Activated CD4-positive, alpha-beta T cell treated with anti-CD3 and anti-CD28 coated beads for 24 hours (primary cell): ENCODE results near the gene FGF22.
"Not testable (repeated sequence)": the region's sequence is repeated elsewhere in the genome, so short reads cannot be mapped to it uniquely, and the experiment has no call there.

Experiments
- DNase-seq, 2 donors: peaks; one replicate each; pipeline ENCODE4 v3.0.0-alpha.2; 2020; ENCODE audit warnings: low read depth in 2 of 2

The FGF22 gene

DNA sequence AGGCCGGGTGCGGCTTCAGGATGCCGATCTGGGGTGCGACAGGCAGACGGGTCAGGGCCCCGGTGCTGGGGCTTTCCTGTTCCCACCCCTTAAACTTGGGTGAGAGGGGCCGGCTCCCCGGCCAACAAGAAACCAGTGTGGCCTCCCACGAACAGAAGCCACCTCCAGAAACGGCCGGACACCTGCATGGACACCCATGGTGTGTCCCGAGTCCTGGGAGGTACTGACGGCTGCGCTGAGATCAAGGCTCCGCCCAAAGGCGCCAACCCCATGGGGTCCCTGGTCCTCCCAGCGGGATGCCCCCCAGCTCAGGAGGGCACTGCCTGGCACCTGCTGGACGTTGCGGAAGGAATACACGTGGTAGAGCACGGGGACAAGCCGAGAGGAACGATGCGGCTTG lies 17.9 kb upstream of the FGF22 start:
- no peak for DNase-seq

DNA sequence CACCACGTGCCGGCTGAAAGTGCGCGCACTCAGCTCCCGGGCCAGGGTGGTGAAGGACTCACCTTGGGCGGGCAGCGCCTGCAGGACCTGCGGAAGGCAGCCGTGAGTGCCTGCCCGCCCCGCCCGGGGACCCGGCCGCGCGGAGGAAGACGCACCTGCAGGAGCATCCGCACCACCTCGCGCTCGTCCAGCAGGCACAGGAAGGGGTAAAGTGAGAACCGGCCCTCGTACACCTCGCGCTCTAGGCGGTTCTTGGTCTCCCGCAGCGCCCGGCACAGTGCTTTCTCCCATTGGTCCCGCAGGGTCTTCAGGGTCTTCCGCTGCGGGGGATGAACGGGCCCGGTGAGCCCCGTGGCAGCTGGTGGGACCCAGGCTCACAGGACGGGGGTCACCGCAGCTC lies 17.0 kb upstream of the FGF22 start:
- no peak for DNase-seq

DNA sequence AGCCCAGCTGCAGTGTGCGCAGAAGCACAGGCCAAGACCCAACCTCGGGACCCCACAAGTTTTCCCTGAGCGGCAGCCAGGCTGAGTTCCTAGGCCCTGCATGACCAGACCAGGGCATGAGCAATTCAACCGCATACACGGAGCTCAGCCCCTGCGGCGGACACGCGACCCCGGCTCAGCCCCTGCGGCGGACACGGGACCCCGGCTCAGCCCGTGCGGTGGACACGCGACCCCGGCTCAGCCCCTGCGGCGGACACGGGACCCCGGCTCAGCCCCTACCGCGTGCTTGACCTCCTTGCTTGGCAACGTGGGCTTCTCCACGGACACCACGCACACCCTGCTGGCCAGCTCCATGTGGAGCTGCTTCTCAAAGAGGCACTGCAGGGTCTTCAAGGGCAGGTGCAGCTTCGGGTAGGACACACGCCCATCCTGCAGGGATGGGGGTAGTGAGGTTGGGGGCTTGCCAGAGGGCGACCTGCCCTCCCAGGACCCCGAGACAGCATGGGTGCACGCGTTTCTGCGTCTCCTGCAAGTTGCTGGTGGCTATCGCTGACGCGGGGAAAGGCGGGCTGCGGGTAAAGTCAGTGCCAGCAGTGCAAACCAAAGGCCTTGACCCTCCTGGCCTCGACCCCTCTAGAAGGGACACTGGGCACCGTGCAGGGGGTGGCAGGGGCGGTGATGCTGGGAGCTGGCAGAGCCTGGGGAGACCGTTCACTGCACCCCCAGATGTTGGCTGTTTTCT lies 16.3 kb upstream of the FGF22 start:
- no peak for DNase-seq

DNA sequence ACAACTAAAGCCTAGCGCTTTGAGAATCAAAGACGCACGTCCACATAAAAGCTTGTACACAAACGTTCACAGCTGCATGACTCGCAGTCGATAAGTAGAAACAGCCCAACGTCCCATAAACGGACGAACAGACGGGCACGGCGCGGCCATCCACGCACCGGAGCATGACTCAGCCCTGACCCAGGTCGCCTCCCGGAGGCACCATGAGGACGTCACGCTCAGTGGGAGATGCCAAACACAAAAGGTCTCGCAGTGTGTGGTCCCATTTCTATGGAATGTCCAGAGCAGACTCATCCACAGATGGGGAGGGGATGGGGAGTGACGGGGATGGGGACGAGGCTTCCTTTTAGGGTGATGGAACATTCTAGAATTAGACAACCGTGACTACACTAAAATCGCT lies 15.7 kb upstream of the FGF22 start:
- DNase-seq: no peak

DNA sequence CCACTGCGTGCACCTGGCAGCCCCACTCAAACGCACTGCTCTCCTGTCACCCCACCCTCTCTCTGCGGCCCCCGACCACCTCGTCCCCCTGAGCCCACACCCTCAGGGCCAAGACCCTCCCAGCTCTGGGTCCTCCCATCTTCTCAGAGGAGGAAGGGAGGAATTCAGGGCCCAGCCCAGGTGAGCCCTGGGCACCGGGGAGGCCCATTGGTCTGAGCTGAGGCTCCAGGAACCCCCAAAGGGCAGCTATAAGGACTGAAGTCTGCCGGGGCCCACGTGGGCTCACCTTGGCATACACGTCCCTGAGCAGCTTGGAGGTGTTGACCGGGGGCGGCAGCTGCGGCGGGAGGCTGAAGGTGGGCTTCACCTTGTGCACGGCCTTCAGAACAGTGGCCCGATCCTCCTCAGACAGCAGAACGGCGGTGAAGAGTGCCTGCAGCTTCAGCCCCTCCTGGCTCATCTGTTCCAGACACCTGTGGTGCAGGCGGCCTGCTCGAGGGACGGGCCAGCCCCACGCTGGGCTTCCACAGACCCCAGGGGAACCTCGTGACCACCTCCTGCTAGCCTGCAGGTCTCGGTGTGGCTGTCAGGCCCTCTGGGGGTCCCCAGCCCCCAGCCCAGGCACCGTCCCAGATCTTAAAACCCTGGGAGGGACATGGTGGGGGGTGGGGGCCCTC lies 15.1 kb upstream of the FGF22 start:
- no peak for DNase-seq

DNA sequence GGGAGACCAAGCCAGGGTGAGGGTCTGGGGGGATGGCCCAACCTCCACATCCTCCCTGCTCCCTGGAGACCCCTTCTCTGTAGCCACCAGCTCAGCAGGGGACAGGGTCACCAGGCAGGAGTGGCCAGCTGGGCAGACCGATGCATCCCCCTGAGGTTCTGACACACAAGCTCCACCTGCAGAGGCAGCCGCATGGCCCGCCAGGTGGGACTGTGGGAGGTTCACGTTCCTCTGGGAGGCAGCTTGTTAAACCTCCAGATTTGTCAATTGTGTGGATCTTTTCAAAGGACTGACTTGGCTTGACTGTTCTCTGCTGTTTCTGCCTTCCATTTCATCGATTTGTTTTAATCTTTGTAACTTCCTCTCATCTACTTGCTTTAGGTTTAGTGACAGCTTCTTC lies 14.4 kb upstream of the FGF22 start:
- no peak for DNase-seq

DNA sequence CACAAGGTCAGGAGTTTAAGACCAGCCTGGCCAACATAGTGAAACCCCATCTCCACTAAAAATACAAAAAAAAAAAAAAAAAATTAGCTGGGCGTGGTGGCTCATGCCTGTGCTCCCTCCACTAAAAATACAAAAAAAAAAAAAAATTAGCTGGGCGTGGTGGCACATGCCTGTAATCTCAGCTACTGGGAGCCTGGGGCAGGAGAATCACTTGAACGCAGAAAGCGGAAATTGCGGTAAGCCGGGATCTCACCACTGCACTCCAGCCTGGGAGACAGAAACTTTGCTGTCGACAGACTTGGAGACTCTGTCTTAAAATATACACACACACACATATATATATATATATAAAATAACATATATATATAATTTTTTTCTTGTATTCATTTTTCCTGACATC lies 13.1 kb upstream of the FGF22 start:
- not testable (repeated sequence) for DNase-seq

DNA sequence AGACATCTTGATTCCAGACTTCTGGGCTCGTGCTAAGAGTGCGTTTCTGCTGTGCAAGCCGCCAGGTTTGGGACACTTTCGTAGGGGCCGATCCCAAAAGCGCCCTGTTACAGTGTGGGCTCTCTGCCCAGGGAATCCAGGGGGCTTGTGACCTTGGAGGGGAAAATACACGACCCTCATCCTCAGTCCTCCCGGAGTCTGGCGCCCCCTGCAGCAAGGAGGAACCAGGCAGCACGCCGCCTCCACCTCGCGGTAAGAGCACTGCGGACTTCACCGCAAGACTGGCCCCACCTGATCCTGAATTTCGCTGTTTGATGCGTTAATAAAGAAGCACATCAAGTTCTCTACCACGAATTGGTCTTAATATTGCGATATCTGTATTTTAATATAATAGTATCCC lies 11.5 kb upstream of the FGF22 start:
- no peak for DNase-seq

DNA sequence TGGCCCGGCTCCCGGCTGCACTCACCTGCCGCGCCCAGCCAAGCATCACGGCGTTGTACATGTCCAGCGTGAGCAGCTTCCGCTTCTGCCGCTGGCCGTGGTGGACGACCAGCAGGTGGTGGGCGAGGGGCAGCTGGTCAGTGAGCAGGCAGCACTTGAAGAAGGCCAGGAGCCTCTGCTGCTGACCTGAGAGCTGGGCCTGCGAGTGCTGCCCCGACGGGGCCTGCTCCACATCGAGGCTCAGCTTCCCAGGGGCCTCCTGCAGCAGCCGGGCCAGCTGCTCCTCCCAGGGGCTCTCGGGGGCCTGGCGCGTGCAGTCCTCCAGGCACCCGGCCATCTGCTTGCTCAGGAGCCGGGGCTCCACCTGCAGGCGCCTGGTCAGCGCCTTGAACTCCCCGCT lies 10.2 kb upstream of the FGF22 start:
- DNase-seq: not testable (repeated sequence)

DNA sequence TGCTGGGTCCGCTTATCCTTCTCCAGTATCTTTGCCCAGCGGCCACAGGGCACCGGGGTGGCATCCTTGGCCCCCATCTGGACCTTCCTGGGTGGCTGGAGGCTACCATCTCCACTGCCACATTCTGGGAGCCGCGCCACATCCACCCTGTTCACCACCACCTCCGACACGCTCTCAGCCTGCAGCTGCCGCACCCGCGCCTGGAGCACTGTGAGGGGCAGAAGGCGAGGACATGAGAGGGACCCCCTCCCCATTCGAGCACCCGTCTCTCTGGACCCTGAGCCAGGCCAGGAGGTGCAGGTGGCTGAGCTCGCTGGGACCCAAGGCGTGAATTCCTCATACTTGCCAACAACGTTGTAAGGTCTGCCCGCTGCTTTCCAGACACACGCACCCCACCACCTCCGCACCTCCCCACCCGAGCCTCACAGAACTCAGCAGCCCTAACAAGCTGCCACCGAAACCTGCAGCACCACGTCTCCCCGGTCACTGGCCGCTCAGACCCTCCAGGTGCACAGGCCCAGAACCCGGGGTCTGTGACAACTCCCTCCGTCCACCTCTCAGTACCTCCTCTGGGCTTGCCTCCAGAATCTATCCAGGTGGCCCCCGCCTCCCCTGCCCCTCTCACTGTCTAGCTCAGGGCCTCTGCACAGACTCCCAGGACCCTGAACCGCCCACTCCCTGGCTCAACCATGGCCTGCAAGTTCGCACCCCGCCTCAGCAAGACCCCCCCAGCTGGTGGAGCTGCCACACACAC lies 9.5 kb upstream of the FGF22 start:
- no peak for DNase-seq

DNA sequence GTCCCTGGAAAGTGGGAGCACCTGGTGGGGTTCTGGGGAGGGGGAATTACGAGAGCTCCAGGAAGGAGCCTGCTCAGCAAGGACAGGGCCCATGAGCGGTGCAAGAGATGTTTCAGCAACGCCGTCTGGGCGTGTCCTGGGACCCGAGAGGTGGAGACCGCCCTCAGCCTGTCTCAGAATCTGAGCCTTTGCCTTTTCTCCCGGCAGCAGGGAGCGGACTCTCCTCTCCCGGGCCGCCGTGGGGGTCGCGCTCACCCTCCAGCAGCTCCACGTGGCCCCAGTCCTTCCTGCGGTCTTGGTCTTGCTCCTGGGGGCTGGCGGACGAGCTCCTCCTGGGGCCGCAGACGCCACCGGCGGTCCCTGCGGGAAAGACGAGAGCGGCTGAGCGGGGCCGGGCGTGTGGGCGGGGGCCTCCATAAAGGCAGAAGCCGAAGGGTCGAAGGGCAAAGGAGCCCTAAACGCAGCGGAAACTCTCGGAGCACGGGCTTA lies 7.1 kb upstream of the FGF22 start:
- peak in 1 of 2 donors; percentile 48 for DNase-seq

DNA sequence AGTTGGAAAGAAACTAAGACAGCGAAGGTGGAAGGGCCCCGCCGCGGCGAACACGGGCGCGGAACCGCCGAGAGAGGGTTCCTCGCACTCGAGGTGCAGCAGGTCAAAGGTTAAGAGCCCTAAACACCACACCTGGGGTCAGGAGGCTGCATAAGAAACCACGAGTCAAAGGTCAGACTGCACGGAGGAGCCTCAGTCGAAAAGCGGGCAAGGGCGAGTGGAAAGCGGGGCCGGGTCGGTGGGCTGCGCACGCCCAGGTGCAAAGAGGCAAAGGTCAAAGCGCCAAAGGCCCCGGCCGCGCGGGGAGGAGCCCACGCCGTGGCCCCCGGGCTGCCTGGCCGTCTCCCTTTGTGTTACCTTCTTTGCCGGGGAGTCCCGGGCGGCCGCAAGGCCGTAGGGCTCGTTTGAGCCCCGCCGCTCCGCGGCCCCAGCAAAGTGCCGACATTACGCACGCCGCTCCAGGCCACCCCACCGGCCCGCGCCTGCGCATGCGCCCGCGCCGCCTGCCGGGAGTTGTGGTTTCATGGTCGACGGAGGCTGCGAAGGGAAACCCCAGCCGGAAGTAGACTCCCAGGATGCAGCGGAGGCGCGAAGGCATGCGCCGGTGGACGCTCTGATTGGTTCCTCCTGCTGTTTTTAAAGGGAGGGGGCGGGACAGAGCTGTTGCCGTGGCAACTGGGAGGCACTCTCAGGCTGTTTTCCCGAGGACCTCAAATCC lies 6.5 kb upstream of the FGF22 start, which contains the start of gene POLRMT:
TSS of gene POLRMT (minus strand) at position 470 of the 718 bp plus-strand sequence. CDS start at position 445, 25 bp downstream.
- DNase-seq: peak; percentile 90 to 93

DNA sequence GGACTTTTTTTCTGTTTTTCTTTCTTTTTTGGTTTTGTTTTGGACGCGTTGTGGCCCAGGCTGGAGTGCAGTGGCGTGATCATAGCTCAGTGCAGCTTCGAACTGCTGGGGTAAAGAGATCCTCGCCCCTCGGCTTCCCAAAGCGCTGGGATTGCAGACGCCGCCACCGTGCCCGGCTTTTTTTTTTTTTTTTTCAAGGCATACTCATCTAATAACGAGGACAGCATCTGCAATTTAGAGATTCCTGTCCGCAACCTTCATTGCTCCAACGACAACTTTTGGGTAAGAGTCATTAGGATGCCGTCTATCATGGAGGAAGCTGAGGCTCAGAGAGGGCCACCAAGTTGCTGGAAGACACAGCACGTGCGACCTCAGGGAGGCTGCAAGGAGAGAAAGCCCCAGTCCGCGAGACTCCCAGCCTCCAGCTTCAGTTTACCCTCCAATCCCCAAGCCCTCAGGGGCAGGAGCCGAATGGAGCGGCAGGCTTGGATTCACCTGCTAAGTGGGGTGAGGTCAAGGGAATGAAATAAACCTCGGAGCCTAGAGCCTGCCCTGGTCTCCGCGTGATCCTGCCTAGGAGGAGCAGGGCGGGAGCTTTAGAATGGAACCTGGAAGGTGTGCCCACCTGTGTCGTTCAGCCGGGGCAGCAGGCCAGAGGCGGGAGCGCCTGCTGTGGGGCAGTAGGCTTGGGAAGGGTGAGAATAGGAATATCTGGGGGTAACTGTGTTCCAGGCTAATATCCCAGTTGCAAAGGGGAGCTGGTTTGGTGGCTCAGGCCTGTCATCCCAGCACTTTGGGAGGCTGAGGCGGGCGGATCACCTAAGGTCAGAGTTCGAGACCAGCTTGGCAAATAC lies 5.7 kb upstream of the FGF22 start:
- no peak for DNase-seq

DNA sequence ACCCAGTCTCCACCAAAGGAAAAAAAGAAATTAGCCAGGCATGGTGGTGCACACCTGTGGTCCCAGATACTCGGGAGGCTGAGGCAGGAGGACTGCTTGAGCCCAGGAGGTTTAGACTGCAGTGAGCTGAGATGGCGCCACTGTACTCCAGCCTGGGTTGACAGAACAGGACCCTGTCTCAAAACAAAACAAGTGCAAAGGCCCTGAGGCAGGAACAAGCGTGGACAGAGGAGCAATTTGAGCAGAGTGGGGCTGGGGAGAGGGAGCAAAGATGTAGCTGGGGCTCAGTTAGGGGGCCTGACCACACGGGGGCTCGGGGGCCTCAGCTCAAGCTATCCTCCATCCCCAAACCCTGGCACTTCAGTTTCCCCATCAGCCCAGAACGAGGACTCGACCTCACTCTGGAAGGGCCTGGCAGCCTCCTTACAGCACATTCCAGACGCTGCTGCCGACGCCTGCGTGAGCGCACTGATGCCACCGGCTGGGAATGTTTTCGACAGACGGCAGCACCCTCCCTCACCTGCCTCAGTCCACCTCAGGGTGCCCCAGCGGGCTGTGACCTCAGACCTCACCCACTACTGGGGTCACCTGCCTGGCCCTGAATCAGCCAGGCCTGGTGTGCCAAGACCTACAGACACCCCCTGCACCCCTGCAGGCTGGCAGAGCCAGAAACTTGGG lies 4.6 kb upstream of the FGF22 start:
- no peak for DNase-seq

DNA sequence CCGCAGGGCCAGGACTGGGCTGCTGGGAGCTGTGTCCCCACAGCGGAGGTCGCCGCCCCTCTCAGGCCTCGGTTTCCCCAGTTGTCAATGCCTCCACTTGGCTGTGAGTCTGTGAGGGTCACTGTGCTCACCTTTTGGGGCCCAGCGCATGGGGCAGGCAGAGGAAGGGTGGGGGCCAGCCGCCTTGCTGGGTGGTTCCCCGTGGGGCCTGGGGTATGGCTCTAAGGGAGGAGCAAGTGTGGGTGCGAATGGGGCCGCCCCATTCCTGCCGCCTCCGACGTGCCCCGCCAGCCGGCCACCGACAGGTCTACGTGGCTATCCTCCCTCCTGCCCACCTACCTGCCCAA lies 800 bp upstream of the FGF22 start:
- no peak for DNase-seq

DNA sequence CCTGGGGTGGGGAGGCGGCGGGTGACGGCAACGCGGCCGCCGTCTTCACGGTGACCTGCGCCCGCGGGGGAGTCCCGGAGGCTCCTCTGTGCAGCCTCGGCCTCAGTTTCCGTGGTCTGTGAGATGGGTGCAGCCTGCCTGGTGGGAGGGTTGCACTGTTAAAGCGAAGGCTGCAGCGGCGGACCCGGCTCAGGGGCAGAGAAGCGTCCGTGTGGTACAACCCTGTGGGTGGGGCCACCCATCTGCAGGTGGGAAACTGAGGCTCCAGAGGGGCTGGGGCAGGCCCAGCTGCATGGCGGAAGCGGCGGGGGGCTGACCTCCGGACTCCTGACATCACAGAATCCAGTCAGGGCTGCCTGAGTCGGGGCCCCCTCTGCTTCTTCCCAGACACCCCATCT lies 481 bp downstream of the FGF22 start:
- DNase-seq: no peak

DNA sequence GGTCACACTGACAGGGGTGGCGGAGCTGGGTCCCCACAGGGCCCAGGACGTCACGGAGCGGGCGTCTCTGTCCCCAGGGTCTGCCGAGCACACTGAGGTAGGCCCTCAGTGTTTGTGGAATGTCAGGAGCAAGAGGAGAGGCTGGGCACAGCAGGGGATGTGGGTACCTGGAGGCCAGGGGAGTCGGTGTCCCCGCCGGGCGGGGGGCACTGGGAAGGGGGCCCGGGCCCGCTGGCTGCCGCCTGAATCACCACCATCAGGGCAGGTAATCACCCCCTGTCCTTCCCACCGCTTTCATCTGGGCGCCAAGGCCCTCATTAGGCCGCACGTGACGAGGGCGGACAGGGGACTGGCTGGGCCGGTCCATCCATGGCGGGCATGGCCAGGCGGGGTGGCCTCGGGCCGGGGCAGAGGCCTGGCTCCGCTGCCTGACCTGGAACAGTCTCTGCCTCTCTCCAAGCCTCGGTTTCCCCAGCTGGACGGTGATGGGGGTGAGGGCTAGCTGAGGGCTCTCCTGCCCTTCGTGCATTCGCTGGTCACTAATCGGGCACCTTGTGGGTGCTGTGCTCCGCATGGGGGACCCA lies 1.0 kb downstream of the FGF22 start:
- no peak for DNase-seq

DNA sequence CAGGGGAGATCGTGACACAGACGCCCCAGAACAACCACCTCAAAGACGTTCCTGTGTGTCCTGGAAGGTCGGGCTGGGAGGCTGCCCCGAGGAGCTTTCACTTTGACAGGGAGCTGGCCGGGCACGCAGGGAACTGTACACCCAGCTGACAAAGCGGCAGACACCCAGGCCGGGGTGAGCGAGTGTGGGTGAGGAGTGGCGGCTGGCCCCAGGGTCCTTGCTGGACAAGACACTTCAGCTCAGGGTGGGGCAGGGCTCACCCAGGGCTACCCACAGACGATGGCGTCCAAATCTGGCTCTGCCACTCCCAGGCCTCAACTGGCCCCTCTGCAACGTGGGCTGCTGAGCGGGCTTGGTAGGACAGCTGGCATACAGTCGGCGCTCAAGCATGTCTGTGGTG lies 2.0 kb downstream of the FGF22 start:
- DNase-seq: no peak

DNA sequence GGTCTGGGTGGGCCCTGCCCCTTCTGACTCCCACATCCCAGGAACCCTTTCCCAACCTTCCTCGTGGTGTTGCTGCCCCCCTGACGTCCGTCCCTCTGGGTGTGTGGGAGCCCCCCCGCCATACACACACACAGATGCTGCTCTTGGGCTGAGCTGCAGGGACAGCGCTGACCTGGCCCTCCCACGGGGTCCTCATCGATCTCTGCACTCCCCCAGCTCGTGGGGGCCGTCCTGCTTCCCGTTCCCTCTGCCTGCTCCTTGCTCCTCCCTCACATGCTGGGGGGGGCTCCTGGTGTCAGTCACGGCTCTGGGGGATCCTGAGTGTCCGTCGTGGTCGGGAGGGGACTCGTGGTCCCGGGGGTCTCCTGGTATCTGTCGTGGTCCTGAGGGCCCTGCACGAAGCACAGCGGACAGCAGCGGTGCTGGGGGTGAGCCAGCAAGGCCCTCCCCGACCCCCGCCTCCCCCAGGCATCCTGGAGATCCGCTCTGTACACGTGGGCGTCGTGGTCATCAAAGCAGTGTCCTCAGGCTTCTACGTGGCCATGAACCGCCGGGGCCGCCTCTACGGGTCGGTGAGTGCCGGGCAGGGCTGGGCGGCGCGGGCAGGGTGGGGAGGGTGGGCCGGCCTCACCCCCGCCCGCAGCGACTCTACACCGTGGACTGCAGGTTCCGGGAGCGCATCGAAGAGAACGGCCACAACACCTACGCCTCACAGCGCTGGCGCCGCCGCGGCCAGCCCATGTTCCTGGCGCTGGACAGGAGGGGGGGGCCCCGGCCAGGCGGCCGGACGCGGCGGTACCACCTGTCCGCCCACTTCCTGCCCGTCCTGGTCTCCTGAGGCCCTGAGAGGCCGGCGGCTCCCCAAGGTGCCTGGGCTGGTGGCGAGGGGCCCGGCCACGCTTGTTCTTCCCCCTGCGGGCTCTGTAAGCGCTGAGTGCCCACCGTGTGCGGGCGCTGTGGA lies 3.4 kb downstream of the FGF22 start:
- no peak for DNase-seq
